Stimulated activated CD8-positive, alpha-beta memory T cell treated with anti-CD3 and anti-CD28 coated beads, Interleukin-12 subunit alpha, Interleukin-12 subunit beta, amount 100 ng/mL, for 24 hours (primary cell): ENCODE results near the gene GALNT17.
"Not testable (repeated sequence)": the region's sequence is repeated elsewhere in the genome, so short reads cannot be mapped to it uniquely, and the experiment has no call there.

Source experiments
- DNase-seq: peaks from one replicate; pipeline ENCODE4 v3.0.0-alpha.2; 2020; ENCODE audit errors: extremely low read depth

The GALNT17 gene

DNA sequence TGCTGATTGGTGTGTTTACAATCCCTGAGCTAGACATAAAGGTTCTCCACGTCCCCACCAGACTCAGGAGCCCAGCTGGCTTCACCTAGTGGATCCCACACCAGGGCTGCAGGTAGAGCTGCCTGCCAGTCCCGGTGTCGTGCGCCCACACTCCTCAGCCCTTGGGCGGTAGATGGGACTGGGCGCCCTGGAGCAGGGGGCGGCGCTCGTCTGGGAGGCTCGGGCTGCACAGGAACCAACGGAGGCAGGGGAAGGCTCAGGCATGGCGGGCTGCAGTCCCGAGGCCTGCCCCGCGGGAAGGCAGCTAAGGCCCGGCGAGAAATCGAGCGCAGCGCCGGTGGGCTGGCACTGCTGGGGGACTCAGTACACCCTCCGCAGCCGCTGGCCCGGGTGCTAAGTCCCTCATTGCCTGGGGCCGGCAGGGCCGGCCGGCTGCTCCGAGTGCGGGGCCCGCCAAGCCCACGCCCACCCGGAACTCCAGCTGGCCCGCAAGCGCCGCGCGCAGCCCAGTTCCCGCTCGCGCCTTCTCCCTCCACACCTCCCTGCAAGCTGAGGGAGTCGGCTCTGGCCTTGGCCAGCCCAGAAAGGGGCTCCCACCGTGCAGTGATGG is 606.1 kb downstream of the GALNT17 start:
- DNase-seq: not testable (repeated sequence)

DNA sequence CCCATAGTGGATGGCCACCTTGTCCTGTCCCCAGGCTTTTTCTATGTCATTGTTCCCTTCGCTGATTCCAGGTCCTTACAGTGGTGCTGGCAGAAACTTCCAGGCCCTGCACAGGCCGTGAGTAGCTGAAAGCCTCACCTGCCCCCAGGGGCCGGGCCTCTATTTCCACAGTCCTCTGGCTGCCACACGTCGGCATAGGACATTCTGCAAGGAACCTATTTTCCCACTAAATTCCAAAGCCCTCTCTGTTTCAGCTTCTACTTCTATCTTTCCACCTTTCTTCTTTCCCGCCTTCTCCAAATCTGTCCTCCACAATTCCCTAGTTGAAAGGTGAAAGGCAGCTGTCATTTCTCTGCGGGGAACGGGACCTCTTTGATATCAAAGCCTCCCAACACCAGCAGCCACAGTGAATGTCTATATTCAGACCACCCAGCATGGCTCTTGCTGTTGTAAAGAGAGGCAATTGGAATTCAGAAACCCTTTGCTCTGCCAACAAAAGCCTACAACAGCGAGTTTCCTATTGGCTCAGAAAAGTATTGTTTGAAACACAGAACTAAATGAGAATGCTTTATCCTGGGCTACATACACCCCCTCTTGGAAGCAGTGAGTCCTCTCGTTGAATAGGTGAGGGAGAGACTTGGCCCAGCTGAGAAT is 607.7 kb downstream of the GALNT17 start:
- no peak for DNase-seq

DNA sequence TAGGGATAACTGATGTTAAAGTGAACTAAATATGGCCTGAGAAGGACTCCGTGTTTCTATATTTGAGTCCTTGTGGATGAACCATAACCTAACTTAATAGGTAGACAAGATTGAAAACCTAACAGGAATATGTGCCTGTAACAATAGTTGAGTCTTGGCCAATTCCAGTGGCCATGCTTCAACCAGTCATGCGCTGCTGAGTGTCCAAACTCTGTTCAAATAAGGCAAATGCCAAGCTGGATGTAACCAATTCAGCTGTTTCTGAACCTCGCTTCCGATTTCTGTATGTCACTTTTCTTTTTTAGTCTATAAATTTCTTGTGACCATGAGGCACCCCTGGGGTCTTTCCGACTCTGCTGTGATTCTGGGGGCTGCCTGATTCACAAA is 608.2 kb downstream of the GALNT17 start:
- no peak for DNase-seq

DNA sequence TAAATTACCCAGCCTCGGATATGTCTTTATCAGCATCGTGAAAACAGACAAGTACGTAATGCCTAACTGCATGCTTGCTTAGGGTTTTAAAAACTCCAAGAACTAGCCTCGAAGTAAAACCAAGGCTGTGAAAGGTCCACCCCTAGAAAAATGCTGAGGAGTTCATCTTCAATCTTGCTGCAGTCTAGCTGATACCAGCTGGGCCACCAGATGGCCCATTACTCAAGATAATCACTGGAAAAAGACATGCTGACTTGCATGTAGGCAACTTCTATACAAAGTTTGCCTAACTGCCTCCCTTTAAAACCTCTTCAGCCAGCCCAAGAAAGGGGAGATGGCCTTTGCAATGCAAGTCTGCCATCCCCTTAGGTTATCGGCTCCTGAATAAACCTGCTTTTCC is 614.1 kb downstream of the GALNT17 start:
- DNase-seq: no peak

DNA sequence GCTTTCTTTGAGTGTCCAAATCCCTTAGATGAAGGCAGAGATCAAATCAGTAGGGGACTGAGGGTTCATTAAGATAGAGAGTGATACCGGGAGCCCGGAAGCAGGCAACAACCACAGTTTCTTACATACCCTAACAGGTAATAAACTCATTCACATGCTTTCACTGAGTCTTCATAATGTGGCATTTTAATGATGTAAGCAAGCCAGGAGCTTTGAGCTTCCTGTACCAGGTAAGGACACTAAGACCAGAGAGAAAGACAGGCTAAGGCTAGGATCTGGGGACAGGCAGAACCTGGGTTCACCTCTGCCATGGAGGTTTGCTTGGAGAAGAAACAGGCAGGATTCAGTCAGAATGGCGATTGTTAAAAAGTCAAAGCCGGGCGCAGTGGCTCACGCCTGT is 618.3 kb downstream of the GALNT17 start:
- no peak for DNase-seq

DNA sequence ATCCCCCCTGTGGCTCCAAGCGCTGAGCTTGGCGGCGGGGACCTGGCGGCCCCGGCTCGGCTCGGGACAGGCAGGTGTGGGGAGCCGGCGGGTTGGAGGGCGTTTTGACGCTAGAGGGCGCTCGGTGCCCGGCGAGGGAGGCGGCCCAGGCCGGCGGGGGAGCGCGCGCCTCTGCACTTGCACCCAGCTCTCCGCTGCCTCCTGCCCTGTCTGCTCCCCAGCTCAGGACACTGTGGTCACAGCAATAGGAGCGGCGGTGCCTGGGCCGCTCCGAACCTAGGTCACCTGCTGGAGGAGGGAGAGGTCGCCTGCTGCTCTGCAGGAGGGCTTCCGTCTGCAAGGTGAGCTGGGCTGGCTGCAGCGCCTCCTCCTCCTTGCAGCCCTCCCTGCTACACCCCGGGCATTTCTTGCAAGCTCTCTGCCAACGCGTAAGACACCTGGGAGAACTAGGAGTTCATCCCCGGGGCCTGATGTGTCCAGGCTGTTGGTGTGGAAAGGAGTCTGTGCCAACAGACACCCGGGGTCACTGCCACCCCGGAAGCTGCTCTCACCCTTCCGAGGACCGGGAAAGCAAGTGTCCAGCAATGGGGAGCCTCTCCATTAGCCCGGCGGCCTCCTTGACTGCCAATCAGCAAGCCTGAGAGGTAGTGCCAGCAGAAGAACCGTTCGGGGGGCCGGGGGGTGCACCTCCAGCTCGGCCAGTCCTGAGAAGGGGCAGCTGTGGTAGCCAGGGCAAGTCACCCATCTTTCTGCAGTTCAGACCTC is 620.4 kb downstream of the GALNT17 start:
- DNase-seq: no peak

DNA sequence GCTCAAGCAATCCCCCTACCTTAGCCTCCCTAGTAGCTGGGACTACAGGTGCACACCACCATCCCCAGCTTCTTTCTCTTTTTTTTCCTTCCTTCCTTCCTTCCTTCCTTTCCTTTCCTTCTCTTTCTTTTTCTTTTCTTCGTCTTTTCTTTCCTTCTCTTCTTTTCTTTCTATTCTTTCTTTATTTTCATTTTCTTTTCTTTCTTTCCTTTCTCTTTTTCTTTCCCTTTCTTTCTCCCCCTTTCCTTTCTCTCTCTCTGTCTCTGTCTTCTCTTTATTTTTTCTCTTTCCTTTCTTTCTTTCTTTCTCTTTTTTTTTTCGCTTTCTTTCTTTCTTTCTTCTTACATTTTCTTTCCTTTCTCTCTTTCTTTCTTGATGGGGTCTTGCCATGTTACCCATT is 621.3 kb downstream of the GALNT17 start:
- no peak for DNase-seq

DNA sequence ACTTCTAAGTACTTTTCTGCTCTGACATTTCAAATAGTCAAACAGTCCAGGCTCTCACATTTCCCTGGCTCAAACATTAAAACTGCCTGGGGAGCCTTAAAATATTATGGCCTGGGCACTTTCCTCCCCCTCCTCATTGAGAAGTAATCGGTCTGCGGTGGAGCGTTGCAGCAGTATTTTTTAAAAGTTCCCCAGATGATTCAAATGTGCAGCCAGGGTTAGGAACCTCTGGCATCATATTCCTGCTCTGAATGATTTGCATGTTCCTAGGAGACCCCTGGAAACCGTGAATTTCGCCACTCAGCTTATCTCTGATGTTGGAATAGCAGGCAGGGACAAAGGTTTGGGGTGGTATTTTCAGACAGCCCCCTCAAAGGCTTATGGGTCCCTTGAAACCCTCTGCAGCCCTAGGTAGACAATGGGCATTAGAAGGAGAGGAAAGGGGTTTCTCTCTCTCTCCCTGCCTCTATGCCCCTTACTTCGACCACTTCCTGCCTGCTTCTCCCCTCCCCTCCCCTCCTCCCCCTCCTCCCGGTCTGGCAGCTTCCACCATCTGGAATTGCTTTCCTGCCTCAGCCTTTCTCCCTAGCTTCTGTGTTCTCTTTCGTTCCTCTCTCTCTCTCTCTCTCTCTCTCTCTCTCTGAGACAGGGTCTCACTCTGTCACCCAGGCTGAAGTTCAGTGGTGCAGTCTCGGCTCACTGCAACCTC is 622.2 kb downstream of the GALNT17 start:
- DNase-seq: no peak

DNA sequence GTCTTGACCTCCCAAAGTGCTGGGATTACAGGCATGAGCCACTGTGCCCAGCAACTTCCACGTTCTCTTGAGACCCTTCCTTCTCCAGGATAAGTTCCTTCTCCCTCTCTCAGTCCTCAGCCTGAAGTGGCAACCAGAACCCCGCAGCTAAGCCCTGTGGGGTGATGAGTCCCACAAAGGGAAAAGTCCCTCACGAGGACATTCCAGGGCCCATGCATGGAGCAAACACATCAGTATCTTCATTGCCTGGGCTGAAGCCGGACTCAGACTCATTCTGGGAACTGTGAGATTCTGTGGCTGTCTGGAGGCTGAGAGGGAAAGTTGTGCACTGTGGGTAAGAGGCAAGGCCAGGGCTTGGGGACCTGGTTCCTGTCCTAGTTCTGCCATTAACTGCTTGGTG is 622.9 kb downstream of the GALNT17 start:
- DNase-seq: no peak

DNA sequence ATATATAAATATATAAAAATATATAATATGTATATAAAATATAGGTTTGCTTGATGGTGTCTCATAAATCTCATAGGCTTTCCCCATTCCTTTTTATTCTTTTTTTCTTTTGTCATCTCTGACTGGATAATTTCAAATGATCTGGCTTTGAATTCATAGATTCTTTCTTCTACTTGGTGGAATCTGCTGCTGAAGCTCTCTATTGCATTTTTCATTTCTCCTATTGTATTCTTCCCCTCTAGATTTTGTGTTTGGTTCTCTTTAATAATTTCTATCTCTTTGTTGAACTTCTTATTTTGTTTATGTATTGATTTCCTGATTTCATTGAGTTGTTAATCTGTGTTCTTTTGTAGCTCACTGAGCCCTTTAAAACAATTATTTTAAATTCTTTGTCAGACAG is 629.4 kb downstream of the GALNT17 start:
- DNase-seq: no peak
